HUES64 (cell line): ENCODE data around the gene KRT85.

ENCODE experiments used
- H3K27ac ChIP-seq: 2 replicates; pipeline ENCODE4 v1.7.0; 2013; ENCODE audit warnings: low read depth, low read length, inconsistent platforms
- H3K27me3 ChIP-seq: 2 replicates; pipeline ENCODE4 v1.6.1; 2013; ENCODE audit warnings: mild to moderate bottlenecking, low read length; ENCODE audit not compliant: insufficient read depth
- H3K36me3 ChIP-seq: 2 replicates; pipeline ENCODE4 v1.6.1; 2013; ENCODE audit warnings: mild to moderate bottlenecking, low read length; ENCODE audit not compliant: insufficient read depth
- H3K4me1 ChIP-seq: 2 replicates; pipeline ENCODE4 v1.6.1; 2013; ENCODE audit warnings: mild to moderate bottlenecking, low read length, moderate library complexity; ENCODE audit not compliant: insufficient read depth
- H3K4me3 ChIP-seq: 2 replicates; pipeline ENCODE4 v1.5.1; 2013; ENCODE audit warnings: mild to moderate bottlenecking, low read length, moderate library complexity
- H3K9ac ChIP-seq: 2 replicates; pipeline ENCODE4 v1.6.1; 2013; ENCODE audit warnings: mild to moderate bottlenecking, low read depth, low read length
- H3K9me3 ChIP-seq: 2 replicates; pipeline ENCODE4 v1.6.1; 2013; ENCODE audit warnings: low read depth, low read length; ENCODE audit not compliant: insufficient read depth
- WGBS: fragments of 150-250, 120-280 bp; methylation state at CpG from one replicate; pipeline ENCODE4 v1.1.7; 2013; ENCODE audit warnings: missing lambda C conversion rate; 5-methylcytosine and 5-hydroxymethylcytosine counted together

The KRT85 gene

DNA sequence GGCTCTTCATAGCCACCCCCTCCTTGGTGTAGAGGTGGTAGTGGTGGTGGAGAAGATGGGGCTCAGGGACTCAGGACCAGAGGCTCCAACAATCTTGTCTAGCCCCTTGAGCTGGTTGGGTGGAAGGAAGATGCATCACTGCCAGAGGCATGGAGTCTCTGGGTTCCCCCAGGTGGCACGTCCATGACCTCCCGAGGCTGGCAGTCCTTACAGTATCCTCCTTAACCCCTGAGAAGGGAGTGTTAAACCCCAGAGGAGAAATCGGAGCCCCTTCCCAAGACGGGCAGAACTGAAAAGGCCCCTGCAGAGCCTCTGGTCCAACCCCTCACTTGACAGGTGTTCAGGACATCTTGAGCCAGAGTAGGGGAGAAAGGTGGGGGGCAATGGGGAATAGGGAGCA, 55.2 kb downstream of the KRT85 start:
- 92% methylated on average over 4 of the region's 4 CpGs for WGBS
- Histone ChIP-seq H3K36me3 (no peaks in the 10 kb centered on the region), H3K4me3 (no peak overlapping the region), H3K27ac (no peak overlapping the region), H3K9ac (no peak overlapping the region), H3K27me3 (peaks cover 42% of the 10 kb centered on the region), H3K4me1 (peaks cover 7% of the 10 kb centered on the region), H3K9me3 (no peaks in the 10 kb centered on the region)

DNA sequence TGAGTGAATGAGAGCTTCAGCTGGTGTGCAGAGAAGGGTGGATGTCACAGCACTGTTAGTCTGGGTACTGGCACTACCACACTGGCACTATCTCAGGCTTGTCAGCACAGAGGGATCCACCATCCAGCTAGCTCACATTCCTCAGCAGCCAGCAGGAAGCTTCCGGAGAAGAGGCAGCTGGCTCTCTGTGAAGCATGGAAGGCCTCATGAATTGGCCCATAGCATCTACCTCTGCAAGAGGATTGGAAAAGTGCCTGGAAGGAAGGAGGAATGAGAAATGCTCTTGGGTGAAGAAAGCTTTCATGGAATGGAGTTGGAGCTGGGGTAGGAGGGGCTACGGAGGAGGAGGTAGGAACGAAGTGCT, 56.0 kb downstream of the KRT85 start:
- 87% methylated on average over 3 of the region's 3 CpGs for WGBS
- Histone ChIP-seq H3K4me3 (no peak overlapping the region), H3K9me3 (no peaks in the 10 kb centered on the region), H3K27me3 (peaks cover 50% of the 10 kb centered on the region), H3K4me1 (peaks cover 7% of the 10 kb centered on the region), H3K27ac (no peak overlapping the region), H3K36me3 (no peaks in the 10 kb centered on the region), H3K9ac (no peak overlapping the region)

DNA sequence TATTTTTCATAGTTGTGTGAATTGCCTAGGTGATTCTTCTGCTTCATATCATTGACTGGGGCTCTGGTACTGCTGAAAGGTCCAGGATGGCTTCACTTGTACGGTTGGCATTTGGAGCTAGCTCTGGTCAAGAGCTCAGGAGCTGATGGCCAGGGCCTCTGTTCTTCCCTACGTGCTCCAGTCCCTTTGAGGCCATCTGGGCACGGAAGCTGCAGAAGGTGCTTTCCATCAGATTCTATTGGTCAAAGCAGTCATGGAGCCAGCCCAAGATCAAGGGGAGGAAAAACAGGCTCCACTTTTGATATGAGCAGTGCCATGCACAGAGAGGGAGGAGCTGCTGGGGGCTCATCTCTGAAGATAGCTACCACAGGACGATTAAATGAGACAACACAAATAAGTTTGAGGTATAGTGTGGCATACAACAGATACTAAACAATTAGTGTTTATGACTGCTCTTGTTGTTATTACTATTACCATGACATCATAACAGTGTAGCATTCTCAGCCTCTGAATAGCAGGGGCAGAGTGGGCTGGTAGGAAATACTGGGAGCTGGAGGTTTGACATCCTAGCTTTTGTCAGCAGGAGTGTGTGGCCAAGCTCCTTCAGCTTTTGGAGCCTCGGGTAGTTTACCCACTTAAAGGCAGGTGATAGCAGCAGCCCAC, 56.5 kb downstream of the KRT85 start:
- Histone ChIP-seq H3K9me3 (no peaks in the 10 kb centered on the region), H3K4me1 (peaks cover 7% of the 10 kb centered on the region), H3K27ac (no peak overlapping the region), H3K36me3 (no peaks in the 10 kb centered on the region), H3K4me3 (no peak overlapping the region), H3K9ac (no peak overlapping the region), H3K27me3 (peaks cover 52% of the 10 kb centered on the region)
- 92% methylated on average over 5 of the region's 5 CpGs for WGBS
